MM.1S (cell line): ENCODE results near the gene UNC13C.

Experiments
- DNase-seq: peaks from one replicate; pipeline ENCODE4 v3.0.0-alpha.2; 2015
- H2AFZ ChIP-seq: fragments of 300-600 bp; sonication (generic); 2 replicates; pipeline ENCODE4 v1.6.0; 2016; ENCODE audit warnings: antibody characterized with exemption, low read length
- H3F3A ChIP-seq: fragments of 300-600 bp; sonication (generic); 2 replicates; pipeline ENCODE4 v1.6.1; 2016; ENCODE audit warnings: mild to moderate bottlenecking, antibody characterized with exemption, low read length, moderate library complexity, mixed read lengths; ENCODE audit not compliant: insufficient read depth
- H3K27ac ChIP-seq: fragments of 300-600 bp; sonication (generic); 2 replicates; pipeline ENCODE4 v1.5.1; 2016; ENCODE audit warnings: mild to moderate bottlenecking, low read length
- H3K27me3 ChIP-seq: fragments of 300-600 bp; sonication (generic); replicated peaks from 2 replicates; pipeline ENCODE4 v1.6.0; 2016; ENCODE audit warnings: low read length; ENCODE audit not compliant: insufficient read depth
- H3K36me3 ChIP-seq: fragments of 300-600 bp; sonication (generic); replicated peaks from 2 replicates; pipeline ENCODE4 v1.6.1; 2016; ENCODE audit warnings: mild to moderate bottlenecking, low read length, mixed read lengths; ENCODE audit not compliant: insufficient read depth
- H3K4me1 ChIP-seq: fragments of 300-600 bp; sonication (generic); 2 replicates; pipeline ENCODE4 v1.6.1; 2016; ENCODE audit warnings: low read length, mixed read lengths
- H3K4me2 ChIP-seq: fragments of 300-600 bp; sonication (generic); 2 replicates; pipeline ENCODE4 v1.6.0; 2016; ENCODE audit warnings: low read depth, low read length
- H3K4me3 ChIP-seq: fragments of 300-600 bp; sonication (generic); 2 replicates; pipeline ENCODE4 v1.5.1; 2016; ENCODE audit warnings: low read length, mixed read lengths
- H3K79me2 ChIP-seq: fragments of 300-600 bp; sonication (generic); 2 replicates; pipeline ENCODE4 v1.6.1; 2016; ENCODE audit warnings: mixed run types, low read length, mixed read lengths
- H3K9ac ChIP-seq: fragments of 300-600 bp; sonication (generic); 2 replicates; pipeline ENCODE4 v1.6.1; 2016; ENCODE audit warnings: low read length, mixed read lengths
- H3K9me2 ChIP-seq: fragments of 300-600 bp; sonication (generic); replicated peaks from 2 replicates; pipeline ENCODE4 v1.6.1; 2016; ENCODE audit warnings: mild to moderate bottlenecking, low read length, mixed read lengths; ENCODE audit not compliant: insufficient read depth
- H3K9me3 ChIP-seq: fragments of 300-600 bp; sonication (generic); replicated peaks from 2 replicates; pipeline ENCODE4 v1.6.1; 2016; ENCODE audit warnings: mild to moderate bottlenecking, low read length, mixed read lengths; ENCODE audit not compliant: insufficient read depth
- H4K20me1 ChIP-seq: fragments of 300-600 bp; sonication (generic); 2 replicates; pipeline ENCODE4 v1.6.1; 2016; ENCODE audit warnings: mild to moderate bottlenecking, low read length, moderate library complexity, mixed read lengths; ENCODE audit not compliant: insufficient read depth
- EZH2 ChIP-seq: fragments of 300-600 bp; sonication (generic); optimal IDR thresholded peaks from 2 replicates; pipeline ENCODE3; 2017; ENCODE audit warnings: low read depth, mild to moderate bottlenecking, antibody characterized with exemption, low read length, mixed read lengths
- EZH2phosphoT487 ChIP-seq: fragments of 300-600 bp; sonication (generic); IDR thresholded peaks from 2 replicates; pipeline ENCODE4 v1.6.1; 2018; ENCODE audit warnings: antibody characterized with exemption, low read length
- TF ChIP-seq, protein P1 (sequence below): fragments of 300-600 bp; sonication (generic); IDR thresholded peaks from 2 replicates; pipeline ENCODE4 v1.5.1; 2016; ENCODE audit warnings: antibody characterized with exemption, low read length, mixed read lengths

Gene UNC13C

DNA sequence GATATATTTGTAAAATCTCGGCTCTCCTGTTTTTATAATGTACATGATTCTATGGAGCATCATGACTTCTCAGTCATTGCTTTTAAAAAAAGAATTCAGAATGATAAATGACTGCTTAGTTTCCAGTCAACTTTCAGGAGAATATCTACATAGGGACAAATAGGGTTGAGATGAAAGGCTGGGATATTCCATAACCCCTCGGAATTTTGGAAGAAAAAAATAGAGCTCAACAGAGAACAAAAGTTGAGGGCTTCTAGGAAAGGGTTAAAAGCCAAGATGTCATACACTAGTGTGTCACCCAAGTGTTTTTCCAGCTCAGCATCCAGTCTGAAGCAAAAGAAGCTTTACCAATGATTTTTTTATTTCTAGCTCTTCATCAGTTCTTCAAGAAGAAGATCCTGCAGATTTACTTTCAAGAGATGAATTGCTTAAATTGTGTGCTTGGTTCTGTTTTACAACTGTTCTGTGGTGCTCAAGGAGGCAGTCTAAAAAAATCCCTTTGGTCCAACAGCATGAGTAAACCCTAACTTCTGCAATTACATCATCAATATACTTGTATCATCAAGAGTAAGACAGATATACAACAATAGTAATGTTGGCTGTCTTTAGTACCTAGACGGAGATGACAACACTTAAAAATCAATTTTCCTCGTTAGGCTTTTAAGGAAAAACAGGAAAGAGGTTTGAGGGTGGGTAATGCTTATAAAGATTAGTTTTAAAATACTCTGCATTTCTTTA, 979 bp downstream of the UNC13C start:
- Histone ChIP-seq H3K79me2 (no peaks in the 10 kb centered on the region), H3K4me2 (no peak overlapping the region), H3K36me3 (no peaks in the 10 kb centered on the region), H3K4me3 (no peak overlapping the region), H2AFZ (no peak overlapping the region), H3K27ac (no peak overlapping the region), H3K9me2 (no peaks in the 10 kb centered on the region), H4K20me1 (no peaks in the 10 kb centered on the region), H3K9ac (no peak overlapping the region), H3K9me3 (no peaks in the 10 kb centered on the region), H3K27me3 (no peaks in the 10 kb centered on the region), H3K4me1 (no peaks in the 10 kb centered on the region), H3F3A (no peaks in the 10 kb centered on the region)
- no peak for TF ChIP-seq EZH2phosphoT487
- DNase-seq, result no peak

DNA sequence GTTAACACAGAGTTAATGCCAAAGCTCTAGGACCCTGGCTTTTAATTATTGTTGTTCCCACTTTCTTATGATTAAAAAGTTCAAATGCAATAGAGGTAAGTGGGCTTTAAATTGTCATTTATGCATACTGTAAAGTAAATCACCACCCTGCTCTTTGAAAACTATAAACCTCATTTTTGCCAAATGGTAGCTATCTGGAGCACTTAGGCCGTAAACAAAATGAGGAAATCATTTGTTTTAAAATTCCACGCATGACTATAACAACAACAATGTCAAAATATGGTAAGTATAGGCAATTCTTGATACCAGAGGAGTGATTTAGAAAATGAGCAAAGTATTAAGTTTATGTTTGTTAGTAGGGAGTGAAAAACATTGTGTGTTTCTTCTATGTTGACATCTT, 1.8 kb downstream of the UNC13C start:
- Histone ChIP-seq H3K9ac (no peak overlapping the region), H3F3A (no peaks in the 10 kb centered on the region)

GRCh38 chr15:53982071-53982680, 3.9 kb downstream of the UNC13C start:
- H3K9ac ChIP-seq, result no peak overlapping the region
- H3K36me3 ChIP-seq, result no peaks in the 10 kb centered on the region
- TF ChIP-seq EZH2phosphoT487, result no peak
- TF ChIP-seq, protein P1, sequence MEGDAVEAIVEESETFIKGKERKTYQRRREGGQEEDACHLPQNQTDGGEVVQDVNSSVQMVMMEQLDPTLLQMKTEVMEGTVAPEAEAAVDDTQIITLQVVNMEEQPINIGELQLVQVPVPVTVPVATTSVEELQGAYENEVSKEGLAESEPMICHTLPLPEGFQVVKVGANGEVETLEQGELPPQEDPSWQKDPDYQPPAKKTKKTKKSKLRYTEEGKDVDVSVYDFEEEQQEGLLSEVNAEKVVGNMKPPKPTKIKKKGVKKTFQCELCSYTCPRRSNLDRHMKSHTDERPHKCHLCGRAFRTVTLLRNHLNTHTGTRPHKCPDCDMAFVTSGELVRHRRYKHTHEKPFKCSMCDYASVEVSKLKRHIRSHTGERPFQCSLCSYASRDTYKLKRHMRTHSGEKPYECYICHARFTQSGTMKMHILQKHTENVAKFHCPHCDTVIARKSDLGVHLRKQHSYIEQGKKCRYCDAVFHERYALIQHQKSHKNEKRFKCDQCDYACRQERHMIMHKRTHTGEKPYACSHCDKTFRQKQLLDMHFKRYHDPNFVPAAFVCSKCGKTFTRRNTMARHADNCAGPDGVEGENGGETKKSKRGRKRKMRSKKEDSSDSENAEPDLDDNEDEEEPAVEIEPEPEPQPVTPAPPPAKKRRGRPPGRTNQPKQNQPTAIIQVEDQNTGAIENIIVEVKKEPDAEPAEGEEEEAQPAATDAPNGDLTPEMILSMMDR, result no peak
- no peak for TF ChIP-seq EZH2
- no peaks in the 10 kb centered on the region for H3K27me3 ChIP-seq
- no peaks in the 10 kb centered on the region for H3K9me2 ChIP-seq
- no peak for DNase-seq
- H3K27ac ChIP-seq, result no peak overlapping the region
- H3K79me2 ChIP-seq, result no peaks in the 10 kb centered on the region
- no peak overlapping the region for H3K4me3 ChIP-seq
- no peak overlapping the region for H3K4me2 ChIP-seq
- H3K4me1 ChIP-seq, result no peaks in the 10 kb centered on the region
- no peaks in the 10 kb centered on the region for H3K9me3 ChIP-seq
- H2AFZ ChIP-seq, result no peak overlapping the region
- H4K20me1 ChIP-seq, result no peaks in the 10 kb centered on the region
- no peaks in the 10 kb centered on the region for H3F3A ChIP-seq

More for the DNA sequence above, 1.8 kb downstream of the UNC13C start:
- Histone ChIP-seq H3K79me2 (no peaks in the 10 kb centered on the region), H3K4me2 (no peak overlapping the region), H3K9me3 (no peaks in the 10 kb centered on the region), H3K9me2 (no peaks in the 10 kb centered on the region), H4K20me1 (no peaks in the 10 kb centered on the region), H2AFZ (no peak overlapping the region), H3K36me3 (no peaks in the 10 kb centered on the region), H3K27me3 (no peaks in the 10 kb centered on the region), H3K4me3 (no peak overlapping the region), H3K27ac (no peak overlapping the region), H3K4me1 (no peaks in the 10 kb centered on the region)
- DNase-seq, result no peak
- TF ChIP-seq EZH2, result no peak
- TF ChIP-seq, protein P1, result no peak
- TF ChIP-seq EZH2phosphoT487, result no peak

DNA sequence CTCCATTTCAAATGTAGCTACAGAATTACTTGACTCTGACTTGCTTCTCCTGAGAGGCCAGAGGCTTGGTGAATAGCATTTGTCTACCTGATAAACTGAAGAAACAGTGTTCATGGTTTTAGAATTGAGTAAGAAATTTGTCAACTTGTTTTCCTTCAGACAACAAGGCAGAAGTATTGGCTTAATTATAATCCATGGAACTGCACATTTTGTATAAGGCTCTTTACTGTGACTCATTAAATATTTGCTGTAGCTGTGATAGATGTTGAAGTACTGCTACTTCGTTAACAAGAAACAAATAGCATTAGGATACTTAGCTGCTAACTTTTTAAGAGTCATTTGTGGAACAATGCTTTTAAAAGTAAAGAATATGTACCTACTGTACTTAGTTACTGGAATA, 4.6 kb downstream of the UNC13C start:
- no peaks in the 10 kb centered on the region for H3K9me2 ChIP-seq
- H3K4me2 ChIP-seq, result no peak overlapping the region
- no peak for TF ChIP-seq EZH2
- TF ChIP-seq EZH2phosphoT487, result no peak
- TF ChIP-seq, protein P1, result no peak
- H3K27me3 ChIP-seq, result no peaks in the 10 kb centered on the region
- no peaks in the 10 kb centered on the region for H4K20me1 ChIP-seq
- no peaks in the 10 kb centered on the region for H3K36me3 ChIP-seq
- H3K9ac ChIP-seq, result no peak overlapping the region
- no peaks in the 10 kb centered on the region for H3K79me2 ChIP-seq
- H3K4me3 ChIP-seq, result no peak overlapping the region
- H3K27ac ChIP-seq, result no peak overlapping the region
- H3K4me1 ChIP-seq, result no peaks in the 10 kb centered on the region
- no peaks in the 10 kb centered on the region for H3K9me3 ChIP-seq
- H2AFZ ChIP-seq, result no peak overlapping the region
- H3F3A ChIP-seq, result no peaks in the 10 kb centered on the region
- DNase-seq, result no peak
